C4-2B (cell line): ENCODE measurements around the gene EVC2.

Experiments used
- ZFX ChIP-seq: fragments of 450-650 bp; IDR thresholded peaks from 2 replicates; pipeline ENCODE4 v1.6.1; 2017
- TF ChIP-seq, protein P1 (sequence below): fragments of 450-650 bp; conservative IDR thresholded peaks from 2 replicates; pipeline ENCODE4 v1.5.1; 2017; ENCODE audit warnings: mild to moderate bottlenecking

GRCh38 chr4:5716391-5716790, 8.0 kb upstream of the EVC2 start:
- TF ChIP-seq, protein P1, sequence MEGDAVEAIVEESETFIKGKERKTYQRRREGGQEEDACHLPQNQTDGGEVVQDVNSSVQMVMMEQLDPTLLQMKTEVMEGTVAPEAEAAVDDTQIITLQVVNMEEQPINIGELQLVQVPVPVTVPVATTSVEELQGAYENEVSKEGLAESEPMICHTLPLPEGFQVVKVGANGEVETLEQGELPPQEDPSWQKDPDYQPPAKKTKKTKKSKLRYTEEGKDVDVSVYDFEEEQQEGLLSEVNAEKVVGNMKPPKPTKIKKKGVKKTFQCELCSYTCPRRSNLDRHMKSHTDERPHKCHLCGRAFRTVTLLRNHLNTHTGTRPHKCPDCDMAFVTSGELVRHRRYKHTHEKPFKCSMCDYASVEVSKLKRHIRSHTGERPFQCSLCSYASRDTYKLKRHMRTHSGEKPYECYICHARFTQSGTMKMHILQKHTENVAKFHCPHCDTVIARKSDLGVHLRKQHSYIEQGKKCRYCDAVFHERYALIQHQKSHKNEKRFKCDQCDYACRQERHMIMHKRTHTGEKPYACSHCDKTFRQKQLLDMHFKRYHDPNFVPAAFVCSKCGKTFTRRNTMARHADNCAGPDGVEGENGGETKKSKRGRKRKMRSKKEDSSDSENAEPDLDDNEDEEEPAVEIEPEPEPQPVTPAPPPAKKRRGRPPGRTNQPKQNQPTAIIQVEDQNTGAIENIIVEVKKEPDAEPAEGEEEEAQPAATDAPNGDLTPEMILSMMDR, result no peak
- no peak for TF ChIP-seq ZFX
